Smooth muscle cell of the coronary artery (primary cell): ENCODE results near the gene AAMDC. TPM values are rescaled to one million over a fixed set of nuclear protein-coding genes. Genes with fewer than 3 reads are reported as not detected.

ENCODE experiments used
- total RNA-seq: library from RNA; depleted of rRNA; stranded (reverse); fragments of >200 nt; gene quantifications from 2 replicates; pipeline ENCODE4 v1.2.3, GENCODE V29; 2014; ENCODE audit warnings: low replicate concordance

AAMDC gene
- 58.4 and 63.2 TPM in 2 replicates for total RNA-seq

DNA sequence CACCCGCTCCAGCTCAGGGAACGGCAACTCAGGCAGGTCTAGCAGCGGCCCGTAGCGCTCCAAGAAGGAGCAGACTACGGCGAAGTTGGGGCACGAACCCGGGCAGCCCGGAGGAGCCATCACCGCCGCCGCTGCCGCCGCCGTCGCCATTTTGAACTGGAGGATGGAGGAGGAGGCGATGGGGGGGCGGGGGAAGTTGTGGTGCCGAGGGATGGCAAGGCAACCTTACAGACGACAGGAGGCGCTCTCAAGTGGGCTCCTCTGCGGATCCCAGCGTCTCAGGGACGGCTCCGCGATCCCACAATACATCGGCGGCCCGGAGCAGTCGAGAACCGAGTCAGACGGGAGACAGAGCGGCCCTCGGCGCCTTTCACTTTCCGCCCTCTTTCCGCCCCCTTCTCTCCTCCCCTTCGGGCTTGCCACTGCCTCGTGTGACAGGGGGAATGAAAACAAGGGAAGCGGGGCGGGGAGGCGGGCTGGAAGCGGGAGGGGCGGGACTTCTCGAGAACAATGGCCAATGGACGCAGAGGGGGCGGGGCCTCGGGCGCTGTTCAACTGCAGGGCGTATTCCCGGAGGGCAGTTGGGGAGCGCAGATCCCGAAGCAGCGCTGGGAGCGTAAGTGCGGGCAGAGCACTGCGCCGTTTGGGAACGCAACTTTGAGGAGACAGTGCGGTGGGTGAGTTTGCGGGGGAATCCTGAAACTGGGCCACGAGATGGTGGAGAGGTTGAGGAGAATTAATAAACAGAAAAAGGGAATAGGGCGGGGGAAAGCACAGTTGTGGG is at the start of gene AAMDC, which contains the start of gene RSF1:
AAMDC (plus strand) TSS at position 580 of the 784 bp plus-strand sequence. CDS start 21,353 bp downstream, outside the sequence.
RSF1 (minus strand) TSS at position 158 of the 784 bp plus-strand sequence; CDS start at position 150, 8 bp downstream.

Other genes starting within 250 kb of the AAMDC start
- 0.45 and 5.5 TPM in 2 replicates for gene AQP11, start 231.2 kb upstream of the AAMDC start, total RNA-seq
- gene CLNS1A, start 183.3 kb upstream of the AAMDC start, total RNA-seq = 148 and 337 TPM in 2 replicates
- gene RSF1, start 422 bp upstream of the AAMDC start, total RNA-seq = 27.9 and 36.2 TPM in 2 replicates
- gene INTS4, start 173.5 kb downstream of the AAMDC start, total RNA-seq = 25.3 and 34.3 TPM in 2 replicates
- gene KCTD14, start 202.1 kb downstream of the AAMDC start, total RNA-seq = 0.35 and 1.1 TPM in 2 replicates
- gene THRSP, start 242.7 kb downstream of the AAMDC start, total RNA-seq = not detected in 2 replicates